Loucy (cell line): ENCODE data around the gene TANGO6.

Experiments used
- H2AFZ ChIP-seq: fragments of 200-600 bp; sonication (generic); 2 replicates; pipeline ENCODE4 v1.6.0; 2016; ENCODE audit warnings: antibody characterized with exemption, mild to moderate bottlenecking, low read length, moderate library complexity
- H3F3A ChIP-seq: fragments of 200-600 bp; 2 replicates; pipeline ENCODE4 v1.6.0; 2016; ENCODE audit warnings: antibody characterized with exemption, low read depth, mild to moderate bottlenecking
- H3K27me3 ChIP-seq: fragments of 200-600 bp; sonication (generic); 2 replicates; pipeline ENCODE4 v1.6.1; 2014; ENCODE audit warnings: low read length, mild to moderate bottlenecking; ENCODE audit not compliant: insufficient read depth, poor library complexity, severe bottlenecking
- H3K36me3 ChIP-seq: fragments of 200-600 bp; sonication (generic); 2 replicates; pipeline ENCODE4 v1.6.1; 2016; ENCODE audit warnings: low read length; ENCODE audit not compliant: insufficient read depth
- H3K4me1 ChIP-seq: fragments of 200-600 bp; sonication (generic); 2 replicates; pipeline ENCODE4 v1.5.1; 2014; ENCODE audit warnings: low read length, mild to moderate bottlenecking; ENCODE audit not compliant: insufficient read depth, poor library complexity, severe bottlenecking
- H3K4me2 ChIP-seq: fragments of 200-600 bp; sonication (generic); 2 replicates; pipeline ENCODE4 v1.6.0; 2014; ENCODE audit warnings: antibody characterized with exemption, low read length, low read depth, mild to moderate bottlenecking; ENCODE audit not compliant: poor library complexity, severe bottlenecking
- H3K4me3 ChIP-seq: fragments of 200-600 bp; sonication (generic); 2 replicates; pipeline ENCODE4 v1.5.1; 2014; ENCODE audit warnings: low read length, mild to moderate bottlenecking, mixed read lengths; ENCODE audit not compliant: poor library complexity, severe bottlenecking
- H3K79me2 ChIP-seq: fragments of 200-600 bp; sonication (generic); 2 replicates; pipeline ENCODE4 v1.6.1; 2014; ENCODE audit warnings: low read length; ENCODE audit not compliant: insufficient read depth
- H3K9ac ChIP-seq: fragments of 200-600 bp; sonication (generic); 2 replicates; pipeline ENCODE4 v1.6.0; 2014; ENCODE audit warnings: mild to moderate bottlenecking, low read depth, low read length, moderate library complexity; ENCODE audit not compliant: poor library complexity, severe bottlenecking
- H3K9me2 ChIP-seq: fragments of 200-600 bp; sonication (generic); replicated peaks from 2 replicates; pipeline ENCODE4 v1.6.1; 2016; ENCODE audit warnings: low read depth, low read length, mixed read lengths
- H3K9me3 ChIP-seq: fragments of 200-600 bp; sonication (generic); 2 replicates; pipeline ENCODE4 v1.6.1; 2014; ENCODE audit warnings: mild to moderate bottlenecking, antibody characterized with exemption, low read length, low read depth; ENCODE audit not compliant: insufficient read depth
- H4K20me1 ChIP-seq: fragments of 200-600 bp; sonication (generic); 2 replicates; pipeline ENCODE4 v1.6.0; 2014; ENCODE audit warnings: antibody characterized with exemption, low read length, mild to moderate bottlenecking; ENCODE audit not compliant: insufficient read depth, poor library complexity, severe bottlenecking
- EZH2phosphoT487 ChIP-seq: fragments of 200-600 bp; IDR thresholded peaks from 2 replicates; pipeline ENCODE4 v1.6.1; 2018; ENCODE audit warnings: antibody characterized with exemption, mild to moderate bottlenecking, moderate library complexity, borderline replicate concordance
- TF ChIP-seq, protein P1 (sequence below): fragments of 200-600 bp; sonication (generic); conservative IDR thresholded peaks from 2 replicates; pipeline ENCODE4 v1.5.1; 2014; ENCODE audit warnings: mild to moderate bottlenecking, antibody characterized with exemption, low read length

Gene TANGO6

GRCh38 chr16:69012906-69013305 lies 169.6 kb downstream of the TANGO6 start:
- Histone ChIP-seq H4K20me1 (no peaks in the 10 kb centered on the region), H3K79me2 (no peaks in the 10 kb centered on the region), H3K4me3 (no peak overlapping the region), H3K27me3 (no peaks in the 10 kb centered on the region), H3K9me3 (no peaks in the 10 kb centered on the region), H2AFZ (no peak overlapping the region), H3F3A (no peaks in the 10 kb centered on the region), H3K9ac (no peak overlapping the region), H3K4me1 (no peaks in the 10 kb centered on the region), H3K9me2 (no peaks in the 10 kb centered on the region), H3K4me2 (no peak overlapping the region), H3K36me3 (no peaks in the 10 kb centered on the region)
- no peak for TF ChIP-seq EZH2phosphoT487
- TF ChIP-seq, protein P1, sequence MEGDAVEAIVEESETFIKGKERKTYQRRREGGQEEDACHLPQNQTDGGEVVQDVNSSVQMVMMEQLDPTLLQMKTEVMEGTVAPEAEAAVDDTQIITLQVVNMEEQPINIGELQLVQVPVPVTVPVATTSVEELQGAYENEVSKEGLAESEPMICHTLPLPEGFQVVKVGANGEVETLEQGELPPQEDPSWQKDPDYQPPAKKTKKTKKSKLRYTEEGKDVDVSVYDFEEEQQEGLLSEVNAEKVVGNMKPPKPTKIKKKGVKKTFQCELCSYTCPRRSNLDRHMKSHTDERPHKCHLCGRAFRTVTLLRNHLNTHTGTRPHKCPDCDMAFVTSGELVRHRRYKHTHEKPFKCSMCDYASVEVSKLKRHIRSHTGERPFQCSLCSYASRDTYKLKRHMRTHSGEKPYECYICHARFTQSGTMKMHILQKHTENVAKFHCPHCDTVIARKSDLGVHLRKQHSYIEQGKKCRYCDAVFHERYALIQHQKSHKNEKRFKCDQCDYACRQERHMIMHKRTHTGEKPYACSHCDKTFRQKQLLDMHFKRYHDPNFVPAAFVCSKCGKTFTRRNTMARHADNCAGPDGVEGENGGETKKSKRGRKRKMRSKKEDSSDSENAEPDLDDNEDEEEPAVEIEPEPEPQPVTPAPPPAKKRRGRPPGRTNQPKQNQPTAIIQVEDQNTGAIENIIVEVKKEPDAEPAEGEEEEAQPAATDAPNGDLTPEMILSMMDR: no peak

GRCh38 chr16:69013991-69014390 lies 170.7 kb downstream of the TANGO6 start:
- Histone ChIP-seq H3K4me2 (no peak overlapping the region), H3K36me3 (no peaks in the 10 kb centered on the region), H3K4me3 (no peak overlapping the region), H3K9me2 (no peaks in the 10 kb centered on the region), H3K9me3 (no peaks in the 10 kb centered on the region), H3K4me1 (no peaks in the 10 kb centered on the region), H3K27me3 (no peaks in the 10 kb centered on the region), H3K9ac (no peak overlapping the region), H3K79me2 (no peaks in the 10 kb centered on the region), H4K20me1 (no peaks in the 10 kb centered on the region), H3F3A (no peaks in the 10 kb centered on the region), H2AFZ (no peak overlapping the region)
- TF ChIP-seq EZH2phosphoT487: no peak
- TF ChIP-seq, protein P1: no peak

- Histone ChIP-seq H3K9ac (no peak overlapping the region), H3K36me3 (no peaks in the 10 kb centered on the region), H4K20me1 (no peaks in the 10 kb centered on the region), H3K79me2 (no peaks in the 10 kb centered on the region), H3K9me3 (no peaks in the 10 kb centered on the region), H3K4me1 (no peaks in the 10 kb centered on the region), H3K4me3 (no peak overlapping the region), H3K27me3 (no peaks in the 10 kb centered on the region), H3K9me2 (no peaks in the 10 kb centered on the region), H2AFZ (no peak overlapping the region), H3F3A (no peaks in the 10 kb centered on the region), H3K4me2 (no peak overlapping the region)
- TF ChIP-seq, protein P1: no peak
- TF ChIP-seq EZH2phosphoT487: no peak
These were observed 171.5 kb downstream of the TANGO6 start for GRCh38 chr16:69014811-69015210.
